NCI-H187 treated with DMSO at 0.1 percent for 48 hours (cell line): ENCODE data around the gene TMC5.

Source experiments
- DNase-seq: peaks from one replicate; lab custom pipeline; 2025; lab: John Stamatoyannopoulos, UW

The TMC5 gene

DNA sequence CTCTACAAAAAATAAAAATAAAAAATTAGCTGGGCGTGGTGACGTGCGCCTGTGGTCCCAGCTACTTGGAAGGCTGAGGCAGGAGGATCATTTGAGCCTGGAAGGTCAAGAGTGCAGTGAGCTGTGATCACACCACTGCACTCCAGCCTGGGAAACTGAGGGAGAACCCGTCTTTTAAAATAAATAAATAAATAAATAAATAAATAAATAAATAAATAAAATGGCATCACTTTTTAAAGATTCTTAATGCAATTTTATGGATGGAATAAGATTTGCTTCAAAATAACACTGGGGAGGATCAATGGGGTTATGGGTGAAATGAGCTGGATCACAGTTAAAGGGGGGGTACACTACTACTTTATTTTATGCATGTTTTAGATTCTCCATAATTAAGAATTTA, 89.3 kb downstream of the TMC5 start:
- no peak for DNase-seq

DNA sequence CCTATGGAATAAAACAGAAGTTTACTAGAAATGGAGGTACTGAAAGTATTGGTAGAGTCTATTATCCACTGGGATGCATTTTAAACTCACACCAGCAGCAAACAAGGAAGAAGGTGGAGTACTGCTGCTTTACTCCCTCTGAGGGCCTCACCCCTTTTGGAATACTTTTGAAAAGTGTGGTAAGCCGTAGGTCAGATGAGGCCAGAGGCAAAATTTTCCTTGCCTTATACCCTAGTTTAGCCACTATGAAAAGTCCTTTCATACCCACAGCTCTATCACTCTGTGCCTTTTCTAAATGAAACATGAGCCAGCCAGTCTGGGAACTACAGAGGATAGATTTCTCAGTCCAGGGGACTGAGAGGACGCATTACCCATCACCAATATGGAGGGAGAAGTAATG, 90.2 kb downstream of the TMC5 start:
- no peak for DNase-seq

DNA sequence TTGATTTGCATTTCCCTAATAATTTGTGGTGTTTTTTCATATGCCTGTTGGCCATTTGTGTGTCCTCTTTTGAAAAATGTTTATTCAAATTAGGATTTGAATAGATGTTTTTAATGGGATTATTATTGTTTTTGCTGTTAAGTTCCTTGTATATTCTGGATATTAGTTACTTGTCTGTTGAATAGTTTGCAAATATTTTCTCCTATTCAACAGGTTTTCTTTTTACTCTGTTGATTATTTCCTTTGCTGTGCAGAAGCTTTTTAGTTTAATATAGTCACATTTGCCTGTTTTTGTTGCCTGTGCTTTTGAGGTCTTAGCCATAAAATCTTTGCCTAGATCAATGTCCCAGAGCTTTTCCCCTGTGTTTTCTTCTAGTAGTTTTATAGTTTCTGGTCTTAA, 94.6 kb downstream of the TMC5 start:
- no peak for DNase-seq

DNA sequence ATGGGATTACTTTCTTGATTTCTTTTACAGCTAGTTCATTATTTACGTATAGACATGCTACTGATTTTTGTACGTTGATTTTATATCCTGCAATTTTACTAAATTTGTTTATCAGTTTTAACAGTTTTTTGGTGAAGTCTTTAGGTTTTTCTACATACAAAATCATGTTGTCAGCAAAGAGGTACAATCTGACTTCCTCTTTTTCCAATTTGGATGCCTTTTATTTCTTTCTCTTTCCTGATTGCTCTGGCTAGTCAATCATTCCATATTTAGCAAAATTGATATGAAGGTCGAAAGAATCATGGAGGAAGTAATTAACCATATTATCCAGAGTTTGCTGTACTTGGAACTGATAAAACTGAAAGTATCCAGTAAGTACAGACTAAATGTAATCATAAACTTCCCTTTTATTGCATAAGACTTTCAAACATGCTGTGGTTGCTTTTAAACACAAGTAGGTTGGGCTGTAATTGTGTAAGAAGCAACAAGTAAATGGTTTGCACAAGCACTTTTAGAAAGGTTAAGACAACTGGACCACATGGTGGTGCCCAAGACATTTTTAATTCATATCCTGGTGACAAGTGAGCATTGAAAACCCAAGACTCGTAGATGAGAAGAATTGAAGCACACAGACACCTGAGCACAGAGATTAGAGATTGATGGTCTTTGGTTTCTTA, 95.8 kb downstream of the TMC5 start:
- DNase-seq, result no peak

DNA sequence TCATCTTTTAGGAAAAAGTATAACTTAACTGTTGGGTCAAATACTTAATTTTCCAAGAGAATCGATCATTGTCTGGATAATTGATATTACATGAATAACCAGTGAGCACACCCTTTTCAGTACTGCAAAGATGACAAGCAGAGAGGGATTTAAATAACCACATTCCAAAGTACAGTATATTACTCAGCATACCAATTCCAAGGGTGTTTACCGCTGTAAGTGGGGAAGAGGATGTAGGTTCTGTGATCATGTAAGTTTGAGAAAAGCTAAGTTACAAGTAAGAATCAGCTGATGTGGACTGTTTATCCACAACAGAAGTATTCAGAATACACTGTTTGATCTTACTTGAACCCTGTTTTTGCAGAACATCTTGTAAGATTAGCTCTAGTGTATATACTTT, 98.1 kb downstream of the TMC5 start:
- DNase-seq, result no peak

DNA sequence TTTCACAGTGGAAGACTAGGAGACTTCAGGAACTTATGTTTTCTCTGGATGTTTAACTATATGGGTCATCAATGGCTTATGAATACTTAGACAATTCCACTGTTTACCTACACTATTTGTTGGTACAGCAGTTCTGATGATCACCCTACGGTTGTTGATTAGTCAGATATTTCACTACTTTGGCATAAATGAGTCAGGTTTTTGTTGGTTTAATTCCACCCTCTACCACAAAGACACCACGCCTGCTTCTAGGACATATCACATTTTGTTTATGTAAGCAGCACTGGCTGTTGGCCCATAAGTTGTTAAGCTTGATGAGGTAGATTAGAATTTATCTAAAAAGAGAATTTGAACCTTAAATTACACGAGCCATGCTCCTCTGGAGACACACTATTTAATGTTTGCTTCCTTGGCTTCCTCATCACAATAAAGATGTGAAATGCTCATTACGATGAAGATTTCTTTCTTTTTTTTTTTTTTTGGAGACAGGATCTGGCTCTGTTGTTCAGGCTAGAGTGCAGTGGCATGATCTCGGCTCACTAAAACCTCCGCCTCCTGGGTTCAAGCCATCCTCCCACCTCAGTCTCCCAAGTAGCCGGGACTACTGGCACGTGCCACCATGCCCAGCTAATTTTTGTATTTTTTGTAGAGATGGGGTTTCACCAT, 99.9 kb downstream of the TMC5 start:
- DNase-seq, result no peak

DNA sequence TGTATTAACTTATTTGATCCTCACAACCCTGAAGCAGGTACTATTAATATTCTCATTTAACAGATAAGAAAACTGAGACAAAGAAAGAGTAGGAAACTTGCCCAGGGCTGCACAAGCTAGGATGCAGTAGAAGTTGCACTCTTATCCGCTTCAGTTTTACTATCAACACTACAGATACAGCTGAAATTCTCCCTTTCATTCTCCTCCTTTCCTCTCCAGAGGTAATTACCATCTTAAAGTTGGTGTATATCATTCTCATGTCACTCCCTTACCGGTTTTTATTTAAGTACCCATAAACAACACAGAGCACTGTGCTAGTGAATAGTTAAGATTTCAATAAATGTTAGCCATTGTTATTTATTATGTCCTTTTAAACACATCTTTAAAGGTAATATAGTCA, 100.7 kb downstream of the TMC5 start:
- DNase-seq, result no peak

DNA sequence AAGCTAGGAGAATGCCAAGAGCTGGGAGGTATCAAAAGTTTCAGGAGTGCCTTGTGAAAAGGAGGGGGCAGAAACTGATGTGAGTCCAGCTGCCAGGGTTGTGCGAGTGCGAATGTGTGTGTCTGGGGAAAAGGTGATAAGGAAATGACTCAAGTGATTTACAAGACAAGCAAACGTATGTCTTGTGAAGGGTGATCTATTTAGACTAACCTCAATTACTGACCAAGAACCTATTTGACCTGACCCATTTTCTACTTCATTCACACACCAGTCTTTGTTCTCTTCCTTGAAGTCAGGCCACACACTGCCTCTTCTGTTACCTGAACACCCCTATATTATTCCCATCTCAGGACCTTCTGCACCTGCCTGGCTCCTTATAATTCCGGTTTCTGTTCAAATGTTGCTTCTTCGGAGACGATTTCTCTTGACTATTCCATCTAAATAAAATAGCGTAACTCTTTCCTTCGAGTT, 103.2 kb downstream of the TMC5 start:
- no peak for DNase-seq

DNA sequence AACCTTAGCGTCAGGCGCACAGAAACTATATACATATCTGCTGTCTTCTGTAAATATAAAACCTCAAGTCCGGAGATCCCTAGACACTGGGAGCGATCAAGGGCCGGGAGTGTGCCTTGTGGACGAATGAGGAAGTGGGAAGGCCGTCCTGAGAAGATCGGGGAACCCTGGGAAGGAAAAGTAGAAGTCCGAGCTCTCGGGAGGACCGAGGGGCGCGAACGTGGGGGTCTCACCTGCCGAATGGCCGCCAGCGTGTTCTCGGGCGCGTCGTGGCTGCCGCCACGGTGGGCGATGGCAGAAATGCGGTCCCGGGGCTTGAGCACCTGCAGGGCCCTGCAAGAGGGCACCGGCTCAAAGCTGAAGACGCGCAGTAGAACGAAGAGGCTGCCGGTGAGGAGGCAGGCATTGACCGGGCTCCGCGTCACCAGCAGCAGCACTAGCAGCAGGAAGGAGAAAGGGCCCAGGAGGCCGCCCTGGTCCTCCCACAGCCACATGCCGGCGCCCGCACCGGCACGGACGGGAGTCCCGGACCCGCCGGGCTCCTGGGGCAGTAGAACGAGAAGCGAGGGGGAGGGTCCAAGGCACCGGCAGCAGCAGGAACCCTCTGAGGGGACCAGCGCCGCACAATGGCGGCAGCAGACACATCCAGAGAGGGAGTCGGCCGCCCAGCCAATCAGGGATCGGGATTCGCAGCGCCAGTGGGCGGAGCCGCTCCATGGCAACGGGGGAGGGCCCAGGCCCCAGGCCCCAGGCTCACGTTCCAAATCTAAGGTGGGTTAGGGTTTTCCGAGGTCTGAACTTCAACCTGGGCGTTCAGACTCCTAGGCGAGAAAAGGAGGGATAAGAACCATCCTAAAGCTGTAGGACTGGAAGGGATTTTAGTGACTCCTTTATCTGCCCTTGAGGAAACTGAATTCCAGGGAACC, 104.1 kb downstream of the TMC5 start, which contains the start of gene GDE1:
Gene GDE1 (minus strand): TSS at position 628 of the 926 bp plus-strand sequence. CDS start 134 bp downstream, at position 494.
- DNase-seq, result peak; percentile 60

DNA sequence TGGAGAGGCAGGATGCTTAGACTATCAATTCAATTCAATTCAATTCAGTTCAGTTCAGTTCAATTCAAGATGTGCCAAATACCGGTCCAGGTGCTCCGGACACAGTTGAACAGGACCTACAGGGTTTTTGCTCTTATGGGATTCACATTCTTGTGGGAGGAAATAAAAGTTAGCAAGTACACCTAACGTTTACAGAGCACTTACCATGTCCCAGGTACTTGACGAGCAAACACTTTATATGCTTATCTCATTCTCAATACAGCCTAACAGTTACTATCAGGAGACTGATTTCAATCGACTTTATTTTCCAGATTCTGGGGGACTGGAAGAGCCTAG, 104.7 kb downstream of the TMC5 start:
- no peak for DNase-seq

DNA sequence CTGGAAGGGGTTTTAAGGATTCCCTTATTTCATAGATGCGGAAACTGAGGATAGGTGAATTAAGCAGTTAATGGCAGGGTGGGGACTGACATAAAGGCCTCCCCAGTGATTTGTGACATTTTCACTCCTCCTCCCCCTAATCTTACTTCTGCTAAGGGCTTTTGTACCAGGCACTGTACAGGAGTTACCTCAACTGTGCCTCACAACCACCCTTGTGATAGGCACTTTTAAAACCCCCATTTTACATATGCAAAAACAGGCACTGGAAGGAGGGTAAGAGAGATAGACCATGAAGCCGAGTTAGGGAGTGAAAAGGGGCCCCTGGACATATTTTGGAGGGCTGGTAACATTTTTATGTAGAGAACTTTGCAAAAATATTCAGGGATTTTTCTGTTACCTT, 105.1 kb downstream of the TMC5 start:
- DNase-seq, result no peak

DNA sequence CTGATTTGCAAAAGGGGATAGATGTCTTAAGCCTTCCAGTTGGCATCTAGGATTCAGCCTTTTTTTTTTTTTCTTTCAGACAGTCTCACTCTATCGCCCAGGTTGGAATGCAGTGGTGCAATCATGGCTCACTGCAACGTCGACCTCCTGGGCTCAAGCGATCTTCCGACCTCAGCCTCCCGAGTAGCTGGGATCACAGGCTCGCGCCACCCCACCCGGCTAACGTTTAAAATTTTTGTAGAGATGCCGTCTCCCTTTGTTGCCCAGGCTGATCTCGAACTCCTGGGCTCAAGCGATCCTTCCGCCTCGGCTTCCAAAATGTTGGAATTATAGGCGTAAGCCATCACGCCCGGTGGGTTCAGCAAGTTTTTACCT, 105.5 kb downstream of the TMC5 start:
- no peak for DNase-seq

DNA sequence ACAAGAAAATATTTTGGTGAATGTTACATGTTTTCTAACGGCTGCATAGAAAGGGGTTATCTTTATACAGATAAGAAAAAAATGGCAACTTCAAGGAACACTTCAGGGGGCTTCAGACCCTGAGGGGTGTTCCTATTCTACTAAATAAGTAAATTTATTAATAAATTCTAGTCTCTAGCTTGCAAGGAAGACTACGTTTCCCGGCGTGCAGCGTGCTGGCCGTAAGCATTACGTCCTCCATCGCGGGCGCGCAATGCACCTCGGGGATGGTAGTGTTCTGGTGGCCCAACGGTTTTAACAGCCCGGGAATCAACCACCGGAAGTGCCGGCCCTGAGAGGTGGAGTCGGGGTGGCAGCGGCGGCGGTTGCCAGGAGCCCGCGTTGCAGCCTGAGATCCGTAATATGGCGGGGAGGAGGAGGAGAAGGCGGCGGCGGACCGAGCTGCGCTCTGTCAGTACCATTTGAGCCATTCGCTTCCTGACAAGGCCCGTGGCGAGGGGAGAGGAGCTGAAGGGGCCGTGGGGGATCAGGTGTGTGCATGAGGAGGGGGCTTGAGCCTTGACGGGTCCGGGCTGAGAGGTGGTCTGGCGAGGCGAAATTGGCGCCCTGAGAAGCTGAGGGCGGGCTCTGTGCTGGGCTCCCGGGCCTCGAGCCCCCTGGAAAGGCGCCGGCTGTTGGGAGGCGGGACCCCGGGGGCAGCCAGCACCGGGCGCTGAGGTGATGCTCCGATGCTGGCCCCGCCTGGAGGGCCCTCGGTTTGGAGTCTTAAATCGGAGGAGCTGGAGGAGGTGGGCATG, 106.1 kb downstream of the TMC5 start, which contains the start of gene CCP110:
Gene CCP110 (plus strand): TSS at position 384 of the 797 bp plus-strand sequence. CDS start 3,940 bp downstream, outside the sequence.
- DNase-seq, result peak; percentile 81

DNA sequence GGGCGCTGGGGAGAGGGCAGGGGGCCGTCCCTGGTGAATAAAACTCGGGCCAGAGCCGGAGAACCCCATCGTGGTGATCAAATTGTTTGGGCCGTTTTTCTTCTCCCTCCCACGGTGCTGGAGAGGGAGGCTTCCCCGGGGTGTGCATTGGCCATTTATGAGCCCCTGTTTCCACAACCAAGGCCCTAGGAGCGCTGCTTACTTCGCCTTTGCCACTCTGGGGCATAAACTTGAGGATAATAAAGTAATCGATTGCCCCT, 106.6 kb downstream of the TMC5 start:
- DNase-seq, result no peak

DNA sequence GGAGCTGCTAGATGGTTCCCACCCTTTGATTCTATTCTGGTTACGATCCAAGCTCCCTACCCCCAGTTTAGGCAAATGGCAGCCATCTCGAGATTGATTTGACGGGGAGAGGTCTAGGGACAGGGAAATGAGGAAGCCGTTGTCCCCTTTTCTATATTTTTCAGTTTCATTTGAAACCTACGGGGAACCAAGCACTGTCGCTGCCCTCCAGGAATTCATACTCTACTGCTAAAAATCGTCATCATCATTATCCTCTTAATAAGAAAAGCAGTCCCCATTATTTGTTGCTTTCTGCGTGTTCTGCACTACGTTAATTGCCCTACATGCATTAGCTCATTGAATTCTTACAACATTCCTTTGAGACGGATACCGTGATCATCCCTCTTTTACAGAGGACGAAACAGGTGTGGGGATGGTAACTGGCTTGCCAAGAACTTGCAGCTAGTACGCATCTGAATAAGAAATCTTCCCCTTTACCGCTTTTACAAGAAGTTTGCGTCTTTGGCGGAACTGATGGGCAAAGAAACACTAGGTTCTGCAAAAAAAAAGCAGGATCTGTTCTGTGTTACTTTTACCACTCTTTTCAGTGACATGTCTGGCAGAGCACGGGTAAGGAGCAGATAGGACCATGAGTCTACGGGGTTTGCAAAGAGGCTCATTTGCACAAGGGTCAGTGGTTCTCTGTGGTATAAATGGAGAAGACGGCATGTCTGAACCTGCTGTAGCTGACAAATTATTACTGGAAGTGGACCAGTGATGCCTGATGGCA, 107.1 kb downstream of the TMC5 start:
- no peak for DNase-seq

DNA sequence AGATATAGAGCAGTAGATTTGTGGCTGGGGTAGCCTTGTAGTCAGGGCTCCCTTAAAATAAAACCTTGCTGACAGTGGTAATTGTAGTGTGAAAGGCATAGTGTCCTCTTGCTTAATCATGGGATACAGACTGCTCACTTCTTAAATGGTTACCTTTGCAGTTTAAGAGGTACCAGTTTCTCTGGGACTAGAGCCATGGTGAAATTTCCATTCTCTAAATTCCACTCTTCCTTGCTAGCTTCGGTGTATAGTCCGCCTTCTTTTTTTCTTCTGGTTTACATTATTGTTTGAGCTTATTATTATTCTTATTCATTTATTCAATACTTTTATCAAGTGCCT, 107.7 kb downstream of the TMC5 start:
- no peak for DNase-seq

DNA sequence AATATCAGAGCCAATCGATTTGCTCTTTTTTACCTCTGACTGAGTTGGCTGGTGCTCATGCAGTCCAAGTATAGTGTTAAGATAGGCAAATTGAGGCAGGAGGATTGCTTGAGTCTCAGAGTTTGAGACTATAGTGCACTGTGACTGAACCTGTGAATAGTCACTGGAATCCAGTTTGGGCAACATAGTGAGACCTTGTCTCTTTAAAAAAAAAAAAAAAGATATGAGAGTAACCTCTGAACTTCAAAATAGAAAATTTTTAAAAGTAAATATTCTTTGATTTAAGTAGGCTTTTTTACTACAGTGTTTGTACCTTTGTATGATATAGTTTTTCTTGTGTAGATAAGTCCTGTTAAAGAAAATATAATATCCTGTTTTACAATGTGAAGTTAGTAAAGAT, 109.5 kb downstream of the TMC5 start:
- no peak for DNase-seq

DNA sequence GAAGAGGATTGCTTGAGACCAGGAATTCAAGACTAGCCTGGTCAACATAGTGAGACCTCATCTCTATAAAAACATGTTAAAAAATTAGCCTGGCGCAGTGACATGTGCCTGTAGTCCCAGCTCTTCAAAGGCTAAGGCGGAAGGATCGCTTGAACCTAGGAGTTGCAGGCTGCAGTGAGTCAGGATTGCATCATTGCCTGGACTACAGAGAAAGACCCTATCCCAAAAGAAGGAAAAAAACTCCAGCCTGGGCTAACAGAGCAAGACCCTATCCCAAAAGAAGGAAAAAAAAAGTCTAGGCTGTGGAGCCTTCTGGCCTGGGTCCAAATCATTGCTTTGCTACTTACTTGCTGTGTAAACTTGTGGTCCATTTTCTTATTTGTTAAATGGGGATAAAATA, 111.0 kb downstream of the TMC5 start:
- no peak for DNase-seq

DNA sequence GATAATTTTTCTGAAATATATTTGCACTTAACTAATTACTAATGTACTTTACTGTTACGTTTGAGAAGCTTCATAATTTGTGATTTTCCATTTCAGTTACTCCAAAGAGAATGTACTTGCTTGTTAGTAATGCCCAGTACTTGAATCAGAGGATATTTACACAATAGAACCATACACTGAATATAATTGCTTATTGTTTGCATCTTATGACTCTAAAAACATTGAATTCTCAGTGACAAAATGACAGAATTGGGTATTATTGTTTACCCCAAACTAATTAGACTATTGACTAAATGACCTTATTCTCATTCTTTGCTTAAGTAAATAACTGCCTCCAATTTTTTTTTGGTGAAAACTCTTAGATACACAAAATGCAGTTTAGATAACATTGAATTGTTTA, 114.9 kb downstream of the TMC5 start:
- no peak for DNase-seq

DNA sequence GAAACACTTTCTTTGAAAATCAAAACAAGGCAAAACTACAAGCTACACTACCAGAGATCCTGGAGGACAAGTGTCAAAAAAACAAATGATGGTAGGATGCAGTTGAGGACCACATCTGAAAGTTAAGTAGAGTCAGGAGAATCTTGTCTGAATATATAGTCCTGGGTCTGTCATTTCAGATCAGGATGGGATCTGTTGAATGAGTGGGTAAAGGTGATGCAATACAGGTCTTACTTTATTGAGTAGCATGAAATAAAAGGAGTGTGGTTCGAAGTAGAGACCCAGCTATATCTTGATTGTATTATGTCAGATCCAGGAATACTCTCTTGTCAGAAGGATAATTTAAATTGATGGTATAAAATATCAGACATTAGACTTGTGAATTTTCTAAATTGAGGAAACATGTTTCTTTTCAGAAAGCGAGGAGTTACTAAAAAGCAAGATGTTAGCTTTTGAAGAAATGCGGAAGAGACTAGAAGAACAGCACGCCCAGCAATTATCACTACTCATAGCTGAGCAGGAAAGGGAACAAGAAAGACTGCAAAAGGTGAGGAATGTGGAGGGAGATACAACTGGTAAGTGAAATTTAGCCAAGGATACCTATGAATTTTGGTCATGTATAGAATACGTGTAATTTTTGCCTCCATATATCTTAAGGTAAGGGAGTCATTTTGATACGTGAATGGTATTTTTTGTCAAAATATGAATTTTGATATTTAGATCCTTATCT, 122.7 kb downstream of the TMC5 start:
- no peak for DNase-seq
